Glutamatergic neuron (in vitro differentiated cells): ENCODE data around the gene TMED8. TPM values are rescaled to one million over a fixed set of nuclear protein-coding genes. Genes with fewer than 3 reads are reported as not detected.
"Not testable (repeated sequence)": the region's sequence is repeated elsewhere in the genome, so short reads cannot be mapped to it uniquely, and the experiment has no call there.

Source experiments
- DNase-seq: peaks from one replicate; pipeline ENCODE4 v3.0.0; 2022
- H3K27ac Mint-ChIP-seq: one replicate; pipeline ENCODE4 v1.8.0; 2020; ENCODE audit warnings: mild to moderate bottlenecking, mixed read lengths, inconsistent platforms; ENCODE audit not compliant: unreplicated experiment
- H3K27me3 Mint-ChIP-seq: one replicate; pipeline ENCODE4 v1.8.0; 2020; ENCODE audit warnings: mild to moderate bottlenecking, moderate library complexity, mixed read lengths, inconsistent platforms; ENCODE audit not compliant: unreplicated experiment
- H3K36me3 Mint-ChIP-seq: one replicate; pipeline ENCODE4 v1.8.0; 2020; ENCODE audit warnings: mild to moderate bottlenecking, mixed read lengths, inconsistent platforms; ENCODE audit not compliant: unreplicated experiment
- H3K4me1 Mint-ChIP-seq: one replicate; pipeline ENCODE4 v1.8.0; 2020; ENCODE audit warnings: mild to moderate bottlenecking, low read depth, mixed read lengths, inconsistent platforms; ENCODE audit not compliant: unreplicated experiment
- H3K4me3 Mint-ChIP-seq: one replicate; pipeline ENCODE4 v1.8.0; 2020; ENCODE audit warnings: mild to moderate bottlenecking, mixed read lengths, inconsistent platforms; ENCODE audit not compliant: unreplicated experiment
- H3K9me3 Mint-ChIP-seq: one replicate; pipeline ENCODE4 v1.8.0; 2020; ENCODE audit warnings: mild to moderate bottlenecking, moderate library complexity, mixed read lengths, inconsistent platforms; ENCODE audit not compliant: unreplicated experiment
- total RNA-seq: library from RNA; stranded (reverse); fragmentation: NEBNext Ultra II Directional; extraction: Animal tissue kit (Norgen Biotek cat#: 25700); gene quantifications from one replicate; pipeline ENCODE4 v1.2.1, GENCODE V29; 2021; ENCODE audit not compliant: unreplicated experiment
- TF ChIP-seq, protein P1 (sequence below): fragments of 200-600 bp; sonication (generic); IDR thresholded peaks from one replicate; pipeline ENCODE4 v1.5.0; 2021; ENCODE audit not compliant: partially characterized antibody, unreplicated experiment

Gene TMED8
- total RNA-seq, 1 donor from 2014 or later: 9.8 TPM

DNA sequence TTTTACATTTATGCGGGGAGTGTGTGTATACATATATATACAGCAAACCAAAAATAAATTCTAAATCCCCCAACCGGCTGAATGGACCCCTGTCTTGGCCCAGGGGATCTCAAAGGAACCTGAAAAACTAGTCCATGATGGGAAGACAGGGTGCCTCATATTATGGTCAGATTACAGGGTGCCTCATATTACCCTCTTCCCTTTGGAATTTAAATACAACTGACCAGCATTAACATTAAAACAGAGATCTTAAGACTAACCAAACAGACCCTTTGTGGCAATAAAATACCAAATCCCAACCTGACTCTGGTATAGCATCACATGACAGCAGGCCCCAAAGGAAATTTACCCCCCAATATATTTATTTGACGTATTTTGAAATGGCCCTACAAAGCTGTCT, 39.0 kb downstream of the TMED8 start:
- DNase-seq: no peak
- no peaks in the 10 kb centered on the region for H3K4me1 Mint-ChIP-seq
- H3K4me3 Mint-ChIP-seq: no peak overlapping the region
- TF ChIP-seq, protein P1, sequence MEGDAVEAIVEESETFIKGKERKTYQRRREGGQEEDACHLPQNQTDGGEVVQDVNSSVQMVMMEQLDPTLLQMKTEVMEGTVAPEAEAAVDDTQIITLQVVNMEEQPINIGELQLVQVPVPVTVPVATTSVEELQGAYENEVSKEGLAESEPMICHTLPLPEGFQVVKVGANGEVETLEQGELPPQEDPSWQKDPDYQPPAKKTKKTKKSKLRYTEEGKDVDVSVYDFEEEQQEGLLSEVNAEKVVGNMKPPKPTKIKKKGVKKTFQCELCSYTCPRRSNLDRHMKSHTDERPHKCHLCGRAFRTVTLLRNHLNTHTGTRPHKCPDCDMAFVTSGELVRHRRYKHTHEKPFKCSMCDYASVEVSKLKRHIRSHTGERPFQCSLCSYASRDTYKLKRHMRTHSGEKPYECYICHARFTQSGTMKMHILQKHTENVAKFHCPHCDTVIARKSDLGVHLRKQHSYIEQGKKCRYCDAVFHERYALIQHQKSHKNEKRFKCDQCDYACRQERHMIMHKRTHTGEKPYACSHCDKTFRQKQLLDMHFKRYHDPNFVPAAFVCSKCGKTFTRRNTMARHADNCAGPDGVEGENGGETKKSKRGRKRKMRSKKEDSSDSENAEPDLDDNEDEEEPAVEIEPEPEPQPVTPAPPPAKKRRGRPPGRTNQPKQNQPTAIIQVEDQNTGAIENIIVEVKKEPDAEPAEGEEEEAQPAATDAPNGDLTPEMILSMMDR: no peak
- H3K36me3 Mint-ChIP-seq: no peaks in the 10 kb centered on the region
- no peak overlapping the region for H3K27ac Mint-ChIP-seq
- no peaks in the 10 kb centered on the region for H3K27me3 Mint-ChIP-seq
- H3K9me3 Mint-ChIP-seq: no peaks in the 10 kb centered on the region

DNA sequence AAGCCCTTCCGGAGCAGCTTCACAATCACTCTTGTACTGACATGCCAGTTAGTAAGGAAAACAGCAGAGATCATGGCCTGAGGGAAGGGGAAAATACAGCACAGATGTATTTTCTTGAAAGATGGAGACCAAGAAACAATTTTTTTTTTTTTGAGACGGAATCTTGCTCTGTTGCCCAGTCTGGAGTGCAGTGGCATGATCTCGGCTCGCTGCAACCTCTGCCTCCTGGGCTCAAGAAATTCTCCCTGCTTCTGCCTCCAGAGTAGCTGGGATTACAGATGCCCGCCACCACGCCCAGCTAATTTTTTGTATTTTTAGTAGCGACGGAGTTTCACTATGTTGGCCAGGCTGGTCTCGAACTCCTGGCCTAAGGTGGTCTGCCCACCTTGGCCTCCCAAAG, 39.6 kb downstream of the TMED8 start:
- H3K27ac Mint-ChIP-seq, H3K4me1 Mint-ChIP-seq, DNase-seq, H3K27me3 Mint-ChIP-seq, H3K36me3 Mint-ChIP-seq, H3K9me3 Mint-ChIP-seq, H3K4me3 Mint-ChIP-seq: not testable (repeated sequence)

DNA sequence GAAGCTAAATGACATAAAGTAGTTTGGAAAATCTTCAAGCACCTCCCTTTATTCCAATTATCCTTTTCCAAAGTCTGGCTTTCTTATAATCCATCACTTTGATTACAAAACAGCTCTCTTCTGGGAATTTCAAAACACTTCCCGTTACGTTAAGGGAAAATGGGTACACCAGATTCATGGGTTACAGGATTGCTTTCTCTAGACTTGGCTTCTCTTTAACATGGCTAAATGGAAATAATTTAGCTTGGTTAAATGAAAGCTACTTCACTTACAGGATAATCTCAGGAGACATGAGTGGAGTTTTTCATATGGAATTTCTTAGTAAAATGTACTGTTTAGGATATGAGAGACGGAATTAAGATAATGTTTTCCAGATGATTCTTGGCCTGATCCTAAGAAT, 41.3 kb downstream of the TMED8 start:
- H3K27me3 Mint-ChIP-seq: no peaks in the 10 kb centered on the region
- H3K36me3 Mint-ChIP-seq: no peaks in the 10 kb centered on the region
- no peaks in the 10 kb centered on the region for H3K4me1 Mint-ChIP-seq
- DNase-seq: no peak
- no peak overlapping the region for H3K4me3 Mint-ChIP-seq
- H3K27ac Mint-ChIP-seq: no peak overlapping the region
- no peaks in the 10 kb centered on the region for H3K9me3 Mint-ChIP-seq
- TF ChIP-seq, protein P1: no peak

DNA sequence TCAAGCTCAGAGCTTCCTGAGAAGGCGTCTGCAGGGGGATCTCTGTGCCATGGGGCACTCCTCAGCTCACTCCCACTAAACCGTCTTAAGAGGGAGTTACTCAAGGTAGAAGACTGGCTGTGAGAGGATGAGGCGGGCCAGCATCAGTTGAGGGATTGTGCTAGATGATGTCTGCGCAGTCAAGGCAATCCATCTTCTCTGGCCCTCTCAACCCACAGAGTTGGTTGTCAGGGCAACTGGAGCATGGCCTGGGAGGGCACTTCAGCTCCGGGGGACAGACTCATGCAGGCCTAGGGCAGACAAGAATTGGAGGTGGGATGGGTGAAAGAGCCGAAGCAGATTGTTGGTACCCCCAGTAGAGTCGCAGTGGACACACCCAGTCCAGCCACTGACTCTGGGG, 47.0 kb downstream of the TMED8 start:
- TF ChIP-seq, protein P1: no peak
- no peak overlapping the region for H3K27ac Mint-ChIP-seq
- H3K4me1 Mint-ChIP-seq: no peaks in the 10 kb centered on the region
- DNase-seq: no peak
- H3K27me3 Mint-ChIP-seq: no peaks in the 10 kb centered on the region
- H3K4me3 Mint-ChIP-seq: no peak overlapping the region
- H3K9me3 Mint-ChIP-seq: peaks cover 3% of the 10 kb centered on the region
- no peaks in the 10 kb centered on the region for H3K36me3 Mint-ChIP-seq

DNA sequence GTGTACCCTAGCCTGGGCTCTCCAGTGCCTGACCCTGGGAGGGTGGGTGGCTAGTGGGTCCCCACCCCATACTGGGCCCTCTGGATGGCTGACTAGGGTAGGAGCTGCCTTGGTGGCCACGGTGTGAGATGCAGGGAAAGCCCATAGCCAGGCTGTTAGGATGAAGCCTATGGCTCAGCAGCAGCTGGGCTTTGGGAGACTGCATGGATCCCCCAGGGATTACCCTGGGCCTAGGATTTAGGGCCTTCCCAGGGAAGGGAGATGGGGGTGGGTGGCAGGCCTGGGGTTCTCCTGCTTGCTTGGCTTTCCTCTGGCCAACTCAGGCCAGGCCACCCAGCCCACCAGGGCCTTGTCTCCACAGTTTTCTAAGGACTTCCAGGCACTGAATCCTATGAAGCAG, 49.8 kb downstream of the TMED8 start:
- Mint-ChIP-seq H3K36me3 (no peaks in the 10 kb centered on the region), H3K4me1 (peaks cover under 1% of the 10 kb centered on the region), H3K27me3 (no peaks in the 10 kb centered on the region), H3K27ac (no peak overlapping the region), H3K9me3 (peaks cover 3% of the 10 kb centered on the region), H3K4me3 (no peak overlapping the region)
- TF ChIP-seq, protein P1: no peak
- no peak for DNase-seq

DNA sequence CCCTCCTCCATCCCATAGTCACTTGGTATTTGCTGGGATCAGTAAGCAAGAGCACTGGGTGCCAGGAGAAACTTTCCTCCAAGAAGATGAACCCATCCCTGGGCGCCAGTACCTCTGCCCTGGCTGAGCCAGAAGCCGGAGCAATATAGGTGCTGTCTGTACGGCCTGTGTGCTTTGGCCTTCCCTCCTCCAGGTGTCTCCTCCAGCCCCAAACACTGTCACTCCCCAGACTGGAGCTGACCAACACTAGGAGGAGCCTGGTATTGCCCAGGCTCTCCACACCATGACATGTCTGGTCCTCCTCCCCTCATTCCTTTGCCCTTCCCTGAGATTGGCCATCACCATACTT, 51.2 kb downstream of the TMED8 start:
- TF ChIP-seq, protein P1: no peak
- Mint-ChIP-seq H3K27me3 (no peaks in the 10 kb centered on the region), H3K36me3 (no peaks in the 10 kb centered on the region), H3K9me3 (peaks cover 3% of the 10 kb centered on the region), H3K27ac (no peak overlapping the region), H3K4me1 (peaks cover 4% of the 10 kb centered on the region), H3K4me3 (no peak overlapping the region)
- no peak for DNase-seq
